CD4-positive, alpha-beta T cell treated with Interleukin-15 for 4 hours (primary cell): ENCODE measurements around the gene MYO7B.
"Not testable (repeated sequence)": the region's sequence is repeated elsewhere in the genome, so short reads cannot be mapped to it uniquely, and the experiment has no call there.

Source experiments
- DNase-seq: peaks from one replicate; pipeline ENCODE4 v3.0.0-alpha.2; 2020; ENCODE audit warnings: low spot score

Gene MYO7B

GRCh38 chr2:127552846-127553245 lies 17.4 kb downstream of the MYO7B start:
- no peak for DNase-seq

- no peak for DNase-seq
These were observed 23.4 kb downstream of the MYO7B start for GRCh38 chr2:127558911-127559310.

GRCh38 chr2:127559454-127559853 lies 24.0 kb downstream of the MYO7B start:
- no peak for DNase-seq

- DNase-seq: no peak
These were observed 24.9 kb downstream of the MYO7B start for GRCh38 chr2:127560201-127560930.

GRCh38 chr2:127560931-127561280 lies 25.4 kb downstream of the MYO7B start:
- no peak for DNase-seq

- no peak for DNase-seq
These were observed 25.9 kb downstream of the MYO7B start for GRCh38 chr2:127561371-127561770.

- DNase-seq: no peak
These were observed 27.5 kb downstream of the MYO7B start for GRCh38 chr2:127562936-127563335.

GRCh38 chr2:127563458-127564428 lies 28.3 kb downstream of the MYO7B start:
- no peak for DNase-seq

- DNase-seq: no peak
These were observed 29.2 kb downstream of the MYO7B start for GRCh38 chr2:127564429-127565260.

GRCh38 chr2:127565261-127566138 lies 30.0 kb downstream of the MYO7B start:
- no peak for DNase-seq

- DNase-seq: no peak
These were observed 30.6 kb downstream of the MYO7B start for GRCh38 chr2:127566139-127566417.

GRCh38 chr2:127566576-127566975 lies 31.1 kb downstream of the MYO7B start:
- no peak for DNase-seq

GRCh38 chr2:127567351-127567854 lies 31.9 kb downstream of the MYO7B start:
- DNase-seq: no peak

GRCh38 chr2:127568128-127568527 lies 32.6 kb downstream of the MYO7B start:
- no peak for DNase-seq

- no peak for DNase-seq
These were observed 34.2 kb downstream of the MYO7B start for GRCh38 chr2:127569666-127570065.

- DNase-seq: no peak
These were observed 35.1 kb downstream of the MYO7B start for GRCh38 chr2:127570282-127571250.

- DNase-seq: not testable (repeated sequence)
These were observed 36.9 kb downstream of the MYO7B start for GRCh38 chr2:127572352-127572751.

GRCh38 chr2:127572841-127573240 lies 37.4 kb downstream of the MYO7B start:
- no peak for DNase-seq

GRCh38 chr2:127573298-127573697 lies 37.8 kb downstream of the MYO7B start:
- no peak for DNase-seq

GRCh38 chr2:127573771-127574170 lies 38.3 kb downstream of the MYO7B start:
- no peak for DNase-seq
